ENCODE measurements around the gene ABHD8. TPM values are rescaled to one million over a fixed set of nuclear protein-coding genes. Genes with fewer than 3 reads are reported as not detected.

ABHD8 gene
- total and polyA plus RNA-seq, 3 donors from 2014 or later: 27.1 to 70.7 (median 49.1) TPM

DNA sequence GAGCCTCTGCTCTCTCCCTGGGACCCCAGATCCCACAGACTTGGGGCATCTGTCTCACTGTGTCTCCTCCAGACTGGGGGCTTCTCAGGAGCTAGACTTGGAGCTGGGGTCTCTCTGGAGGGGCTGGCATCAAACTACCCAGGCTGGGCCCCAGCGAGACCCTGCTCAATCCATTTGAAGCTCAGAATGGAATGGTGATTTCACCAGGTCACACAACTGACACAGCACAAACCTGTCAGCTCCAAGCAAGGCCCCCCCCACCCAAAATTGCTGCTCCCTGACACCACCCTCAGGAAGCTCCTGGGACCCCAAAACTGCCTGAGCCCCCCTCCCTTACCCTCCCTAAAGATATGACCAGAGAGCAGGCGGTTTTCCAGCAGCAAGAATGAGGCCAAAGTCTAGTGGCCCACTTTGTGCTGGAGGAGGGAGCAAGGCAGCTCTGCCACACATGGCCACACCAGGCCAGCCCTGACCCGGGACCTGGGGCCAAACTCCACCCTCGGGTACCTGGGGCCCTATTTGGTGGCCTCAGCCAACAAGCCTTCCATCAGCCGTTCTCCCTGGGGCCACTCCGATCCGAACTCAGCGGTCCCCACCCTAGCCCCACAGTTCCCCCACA, 59.9 kb downstream of the ABHD8 start:
- peaks cover 45% of the 10 kb centered on the region for H3K4me1 ChIP-seq
- H3K36me3 ChIP-seq (ENCODE audit: low read depth, missing control alignments): no peaks in the 10 kb centered on the region
- no peak for TF ChIP-seq POLR2A (IDR thresholded peaks at IDR 0.05)
- TF ChIP-seq, protein P1, sequence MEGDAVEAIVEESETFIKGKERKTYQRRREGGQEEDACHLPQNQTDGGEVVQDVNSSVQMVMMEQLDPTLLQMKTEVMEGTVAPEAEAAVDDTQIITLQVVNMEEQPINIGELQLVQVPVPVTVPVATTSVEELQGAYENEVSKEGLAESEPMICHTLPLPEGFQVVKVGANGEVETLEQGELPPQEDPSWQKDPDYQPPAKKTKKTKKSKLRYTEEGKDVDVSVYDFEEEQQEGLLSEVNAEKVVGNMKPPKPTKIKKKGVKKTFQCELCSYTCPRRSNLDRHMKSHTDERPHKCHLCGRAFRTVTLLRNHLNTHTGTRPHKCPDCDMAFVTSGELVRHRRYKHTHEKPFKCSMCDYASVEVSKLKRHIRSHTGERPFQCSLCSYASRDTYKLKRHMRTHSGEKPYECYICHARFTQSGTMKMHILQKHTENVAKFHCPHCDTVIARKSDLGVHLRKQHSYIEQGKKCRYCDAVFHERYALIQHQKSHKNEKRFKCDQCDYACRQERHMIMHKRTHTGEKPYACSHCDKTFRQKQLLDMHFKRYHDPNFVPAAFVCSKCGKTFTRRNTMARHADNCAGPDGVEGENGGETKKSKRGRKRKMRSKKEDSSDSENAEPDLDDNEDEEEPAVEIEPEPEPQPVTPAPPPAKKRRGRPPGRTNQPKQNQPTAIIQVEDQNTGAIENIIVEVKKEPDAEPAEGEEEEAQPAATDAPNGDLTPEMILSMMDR (IDR thresholded peaks at IDR 0.05): no peak
- no peaks in the 10 kb centered on the region for H3K9me3 ChIP-seq
- H3K4me3 ChIP-seq: peak overlapping the region; percentile 71 to 80
- H3K27me3 ChIP-seq: no peaks in the 10 kb centered on the region
- 22 to 36% methylated on average over 5 to 8 of the region's 8 CpGs for WGBS, 2 donors
- DNase-seq: no peak
- peak overlapping the region; percentile 79 to 82 for H3K27ac ChIP-seq
- intact Hi-C loops (cut with DNase I; ENCODE audit: low total_unique reads): no loop called here

DNA sequence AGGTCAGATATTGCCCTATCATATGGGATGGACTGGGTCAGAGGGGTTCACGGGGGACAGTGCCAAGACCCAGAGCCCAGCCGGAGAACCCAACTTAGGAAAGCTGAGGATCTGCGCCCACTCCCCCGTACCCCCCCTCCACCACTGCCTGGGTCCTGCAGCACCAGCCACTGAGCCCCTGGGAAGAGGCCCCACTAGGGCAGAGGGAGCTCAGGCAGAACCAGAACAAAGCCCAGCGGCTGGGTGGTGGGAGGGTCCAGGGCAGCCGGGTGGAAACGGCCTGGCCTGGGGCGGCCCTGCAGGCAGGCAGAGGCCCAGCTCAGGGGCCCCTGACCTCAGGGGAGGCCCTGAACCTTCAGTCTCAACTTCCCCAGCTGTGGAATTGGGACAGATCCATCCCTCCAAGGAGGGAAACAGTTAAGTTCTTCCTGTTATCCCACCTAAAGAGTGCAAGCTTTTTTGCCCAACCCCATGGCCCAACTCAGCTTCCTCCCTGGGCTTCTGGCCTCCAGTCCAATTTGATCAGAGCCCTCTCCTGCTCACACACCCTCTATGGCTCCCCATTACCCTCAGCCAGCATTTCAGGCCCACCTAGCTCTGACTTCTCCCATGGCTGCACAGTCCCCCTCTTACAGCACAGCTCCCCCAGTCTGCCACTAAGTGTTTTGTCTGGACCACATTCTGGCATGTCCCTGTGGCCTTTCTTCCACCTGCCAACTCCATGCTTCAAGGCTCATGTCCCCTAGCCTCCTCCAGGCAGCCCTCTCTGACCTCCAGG, 60.6 kb downstream of the ABHD8 start:
- no peak for DNase-seq
- WGBS, 2 donors: 71 to 83% methylated on average over 3 to 7 of the region's 8 CpGs

More for the DNA sequence above, 60.6 kb downstream of the ABHD8 start:
- H3K36me3 ChIP-seq (ENCODE audit: low read depth, missing control alignments): no peaks in the 10 kb centered on the region
- H3K27ac ChIP-seq: peak overlapping the region in 1 of 2 donors; percentile 82
- H3K4me1 ChIP-seq: peaks cover 45% of the 10 kb centered on the region
- intact Hi-C loops (cut with DNase I; ENCODE audit: low total_unique reads): no loop called here
- no peak for TF ChIP-seq POLR2A (IDR thresholded peaks at IDR 0.05)
- TF ChIP-seq, protein P1 (IDR thresholded peaks at IDR 0.05): no peak
- H3K9me3 ChIP-seq: no peaks in the 10 kb centered on the region
- no peaks in the 10 kb centered on the region for H3K27me3 ChIP-seq
- no peak overlapping the region for H3K4me3 ChIP-seq

Other genes starting within 250 kb of the ABHD8 start
- 10 to 100 TPM; 20.0 to 23.5 TPM for gene HAUS8, start 228.0 kb downstream of the ABHD8 start, total RNA-seq
- gene HAUS8, start 228.0 kb downstream of the ABHD8 start, polyA plus RNA-seq (ENCODE audit: insufficient read depth, low read depth, low replicate concordance): 29.7 TPM
- 100 to 1,000 TPM; 407 TPM for gene MYO9B, start 227.6 kb downstream of the ABHD8 start, total RNA-seq
- 121 TPM for gene MYO9B, start 227.6 kb downstream of the ABHD8 start, polyA plus RNA-seq (ENCODE audit: insufficient read depth, low read depth, low replicate concordance)
- 10 to 100 TPM; 15.8 to 23.8 TPM for gene USE1, start 88.1 kb downstream of the ABHD8 start, total RNA-seq
- gene USE1, start 88.1 kb downstream of the ABHD8 start, polyA plus RNA-seq (ENCODE audit: insufficient read depth, low read depth, low replicate concordance): 33.3 TPM
- gene OCEL1, start 77.2 kb downstream of the ABHD8 start, total RNA-seq: 10 to 100 TPM in 1 of 2 donors, 1 to 10 TPM in 1; 6.6 to 13.9 TPM
- 17.5 TPM for gene OCEL1, start 77.2 kb downstream of the ABHD8 start, polyA plus RNA-seq (ENCODE audit: insufficient read depth, low read depth, low replicate concordance)
- 10 to 100 TPM; 63.1 to 71.8 TPM for gene NR2F6, start 57.5 kb downstream of the ABHD8 start, total RNA-seq
- gene NR2F6, start 57.5 kb downstream of the ABHD8 start, polyA plus RNA-seq (ENCODE audit: insufficient read depth, low read depth, low replicate concordance): 20.4 TPM
- 1 to 10 TPM; 2.0 to 5.6 TPM for gene USHBP1, start 38.7 kb downstream of the ABHD8 start, total RNA-seq
- gene USHBP1, start 38.7 kb downstream of the ABHD8 start, polyA plus RNA-seq (ENCODE audit: insufficient read depth, low read depth, low replicate concordance): 2.6 TPM
- gene BABAM1, start 36.0 kb downstream of the ABHD8 start, total RNA-seq: 10 to 100 TPM; 93.2 to 95.4 TPM
- gene BABAM1, start 36.0 kb downstream of the ABHD8 start, polyA plus RNA-seq (ENCODE audit: insufficient read depth, low read depth, low replicate concordance): 110 TPM
- 1 to 10 TPM; 3.1 to 5.3 TPM for gene ANKLE1, start 21.5 kb downstream of the ABHD8 start, total RNA-seq
- 0.45 TPM for gene ANKLE1, start 21.5 kb downstream of the ABHD8 start, polyA plus RNA-seq (ENCODE audit: insufficient read depth, low read depth, low replicate concordance)
- 100 to 1,000 TPM; 180 to 206 TPM for gene MRPL34, start 2.4 kb upstream of the ABHD8 start, total RNA-seq
- gene MRPL34, start 2.4 kb upstream of the ABHD8 start, polyA plus RNA-seq (ENCODE audit: insufficient read depth, low read depth, low replicate concordance): 126 TPM
- gene DDA1, start 6.1 kb upstream of the ABHD8 start, total RNA-seq: 10 to 100 TPM; 46.4 to 55.5 TPM
- 123 TPM for gene DDA1, start 6.1 kb upstream of the ABHD8 start, polyA plus RNA-seq (ENCODE audit: insufficient read depth, low read depth, low replicate concordance)
- 10 to 100 TPM; 17.5 to 19.2 TPM for gene ANO8, start 31.4 kb upstream of the ABHD8 start, total RNA-seq
- gene ANO8, start 31.4 kb upstream of the ABHD8 start, polyA plus RNA-seq (ENCODE audit: insufficient read depth, low read depth, low replicate concordance): 4.5 TPM
- 10 to 100 TPM; 21.6 to 22.9 TPM for gene GTPBP3, start 34.1 kb upstream of the ABHD8 start, total RNA-seq
- 9.7 TPM for gene GTPBP3, start 34.1 kb upstream of the ABHD8 start, polyA plus RNA-seq (ENCODE audit: insufficient read depth, low read depth, low replicate concordance)
- gene PLVAP, start 73.9 kb upstream of the ABHD8 start, total RNA-seq: 1 to 10 TPM; 3.4 to 4.4 TPM
- 20.5 TPM for gene PLVAP, start 73.9 kb upstream of the ABHD8 start, polyA plus RNA-seq (ENCODE audit: insufficient read depth, low read depth, low replicate concordance)
- 1 to 10 TPM in 1 of 2 donors, not detected in 1; 1.3 TPM for gene CCDC194, start 90.8 kb upstream of the ABHD8 start, total RNA-seq
- 0.45 TPM for gene CCDC194, start 90.8 kb upstream of the ABHD8 start, polyA plus RNA-seq (ENCODE audit: insufficient read depth, low read depth, low replicate concordance)
- gene BST2, start 102.2 kb upstream of the ABHD8 start, total RNA-seq: 10 to 100 TPM; 37.4 to 64.4 TPM
- gene BST2, start 102.2 kb upstream of the ABHD8 start, polyA plus RNA-seq (ENCODE audit: insufficient read depth, low read depth, low replicate concordance): 71.4 TPM
- 10 to 100 TPM; 44.0 to 48.3 TPM for gene MVB12A, start 116.6 kb upstream of the ABHD8 start, total RNA-seq
- gene MVB12A, start 116.6 kb upstream of the ABHD8 start, polyA plus RNA-seq (ENCODE audit: insufficient read depth, low read depth, low replicate concordance): 28.6 TPM
- 1 to 10 TPM in 1 of 2 donors, under 1 TPM in 1; 0.68 to 2.6 TPM for gene TMEM221, start 145.2 kb upstream of the ABHD8 start, total RNA-seq
- 1.4 TPM for gene TMEM221, start 145.2 kb upstream of the ABHD8 start, polyA plus RNA-seq (ENCODE audit: insufficient read depth, low read depth, low replicate concordance)
- under 1 TPM in 1 of 2 donors, not detected in 1; 0.87 TPM for gene NXNL1, start 157.5 kb upstream of the ABHD8 start, total RNA-seq
- gene NXNL1, start 157.5 kb upstream of the ABHD8 start, polyA plus RNA-seq (ENCODE audit: insufficient read depth, low read depth, low replicate concordance): not detected
- gene SLC27A1, start 167.1 kb upstream of the ABHD8 start, total RNA-seq: 100 to 1,000 TPM in 1 of 2 donors, 10 to 100 TPM in 1; 92.8 to 105 TPM
- gene SLC27A1, start 167.1 kb upstream of the ABHD8 start, polyA plus RNA-seq (ENCODE audit: insufficient read depth, low read depth, low replicate concordance): 25.9 TPM
- 10 to 100 TPM; 77.7 to 82.9 TPM for gene PGLS, start 208.2 kb upstream of the ABHD8 start, total RNA-seq
- 44.3 TPM for gene PGLS, start 208.2 kb upstream of the ABHD8 start, polyA plus RNA-seq (ENCODE audit: insufficient read depth, low read depth, low replicate concordance)

Measured in testis (tissue), 3 donors.